ENCODE results near the gene KLHL18.
"Not testable (repeated sequence)": the region's sequence is repeated elsewhere in the genome, so short reads cannot be mapped to it uniquely, and the experiment has no call there.

Gene KLHL18

DNA sequence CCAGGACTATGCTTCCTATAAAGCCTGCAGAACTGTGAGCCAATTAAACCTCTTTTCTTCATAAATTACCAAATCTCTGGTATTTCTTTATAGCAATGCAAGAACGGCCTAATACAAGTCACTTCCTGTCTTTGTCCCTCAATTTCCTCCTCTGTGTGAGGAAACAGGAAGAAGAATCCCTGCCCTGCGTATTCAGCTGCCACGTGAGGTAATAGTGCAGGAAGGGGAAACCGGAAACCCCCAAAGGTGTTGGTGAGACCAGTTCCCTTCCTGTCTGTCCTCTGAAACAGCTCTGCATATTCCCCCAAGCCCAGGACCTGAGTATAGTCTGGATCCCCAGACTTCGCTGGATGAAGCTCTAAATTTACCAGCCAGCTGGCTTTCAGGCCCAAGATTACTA lies 80.0 kb downstream of the KLHL18 start:
- no peak for DNase-seq (ENCODE audit: low read depth)

DNA sequence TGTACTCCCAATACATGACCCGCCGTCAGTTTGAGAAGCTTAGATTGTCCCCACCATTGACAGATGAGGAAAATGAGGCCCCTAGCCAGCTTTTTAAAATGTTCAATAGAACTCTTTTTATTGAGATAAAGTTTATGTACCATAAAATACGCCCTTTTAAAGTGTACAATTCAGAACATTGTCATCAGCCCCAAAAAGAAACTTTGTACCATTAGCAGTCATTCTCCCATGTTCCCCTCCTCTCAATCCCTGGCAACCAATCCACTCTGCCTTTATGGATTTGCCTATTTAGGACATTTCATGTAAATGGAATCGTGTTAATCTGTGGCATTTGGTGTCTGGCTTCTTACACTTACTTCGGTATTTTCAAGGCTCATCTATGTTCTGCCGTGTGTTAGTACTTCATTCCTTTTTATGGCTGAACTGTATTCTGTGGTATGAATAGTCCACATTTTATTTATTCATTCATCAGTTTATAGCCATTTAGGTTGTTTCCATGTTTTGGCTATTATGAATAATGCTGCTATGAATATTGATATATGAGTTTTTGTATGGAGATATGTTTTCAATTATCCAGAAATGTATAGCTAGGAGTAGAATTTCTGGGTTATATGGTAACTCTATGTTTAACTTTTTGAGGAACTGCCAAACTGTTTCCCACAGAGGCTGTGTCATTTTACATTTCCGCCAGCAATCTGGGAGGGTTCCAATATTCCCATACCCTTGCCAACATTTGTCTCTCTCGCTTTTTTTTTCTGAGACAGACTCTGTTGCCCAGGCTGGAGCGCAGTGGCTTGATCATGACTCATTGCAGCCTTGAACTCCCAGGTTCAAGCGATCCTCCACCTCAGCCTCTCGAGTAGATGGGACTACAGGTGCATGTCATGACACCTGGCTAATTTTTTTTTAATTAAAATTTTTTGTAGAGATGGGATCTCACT lies 82.7 kb downstream of the KLHL18 start:
- peak; percentile 35 for DNase-seq (ENCODE audit: low read depth)

DNA sequence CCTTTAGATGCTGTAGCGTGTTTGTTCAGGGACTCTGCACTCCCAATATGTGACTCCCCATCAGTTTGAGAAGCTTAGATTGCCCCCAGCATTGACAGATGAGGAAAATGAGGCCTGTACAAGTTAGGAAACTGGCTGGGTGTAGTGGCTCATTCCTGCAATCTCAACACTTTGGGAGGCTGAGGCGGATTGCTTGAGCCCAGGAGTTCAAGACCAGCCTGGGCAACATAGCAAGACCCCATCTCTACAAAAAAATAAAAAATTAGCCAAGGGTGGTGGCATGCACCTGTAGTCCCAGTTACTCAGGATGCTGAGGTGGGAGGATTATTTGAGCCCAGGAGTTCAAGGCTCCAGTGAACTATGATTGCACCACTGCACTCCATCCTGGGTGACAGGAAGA lies 84.1 kb downstream of the KLHL18 start:
- DNase-seq (ENCODE audit: low read depth), result no peak

DNA sequence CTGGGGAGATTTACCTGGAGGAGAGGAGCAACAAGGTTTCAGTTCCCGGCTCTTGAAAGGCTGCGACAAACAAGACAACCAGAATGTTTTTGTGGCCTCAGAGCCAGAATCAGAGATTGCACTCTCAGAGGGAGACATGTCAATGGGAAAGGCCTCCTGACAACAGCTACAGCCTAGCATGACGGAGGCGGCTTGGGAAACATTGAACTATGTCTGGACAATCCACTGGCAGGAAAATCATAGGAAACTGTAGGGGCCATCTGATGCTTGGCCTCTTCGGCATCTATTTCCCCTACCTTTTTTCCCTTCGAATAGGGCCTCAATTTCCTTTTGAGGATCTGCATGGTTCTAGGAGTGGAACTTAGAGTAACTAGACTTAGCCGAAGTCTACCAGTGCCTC lies 84.9 kb downstream of the KLHL18 start:
- no peak for DNase-seq (ENCODE audit: low read depth)

DNA sequence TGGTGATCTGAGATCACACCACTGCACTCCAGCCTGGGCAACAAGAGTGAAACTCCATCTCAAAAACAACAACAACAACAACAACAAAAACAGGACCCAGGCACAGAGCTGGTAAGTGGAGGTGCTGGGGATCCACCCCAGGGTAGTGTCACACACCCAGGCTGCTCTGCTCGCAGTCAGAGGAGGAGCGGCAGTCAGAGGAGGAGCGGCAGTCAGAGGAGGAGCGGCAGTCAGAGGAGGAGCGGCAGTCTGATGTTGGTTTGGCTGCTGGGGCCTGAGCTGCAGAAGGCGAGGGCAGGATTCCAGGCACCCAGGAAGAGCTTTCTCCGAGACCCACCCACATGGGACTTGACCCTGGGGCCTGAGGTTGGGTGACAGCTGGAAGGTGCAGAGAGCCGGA lies 87.3 kb downstream of the KLHL18 start:
- DNase-seq (ENCODE audit: low read depth), result not testable (repeated sequence)

DNA sequence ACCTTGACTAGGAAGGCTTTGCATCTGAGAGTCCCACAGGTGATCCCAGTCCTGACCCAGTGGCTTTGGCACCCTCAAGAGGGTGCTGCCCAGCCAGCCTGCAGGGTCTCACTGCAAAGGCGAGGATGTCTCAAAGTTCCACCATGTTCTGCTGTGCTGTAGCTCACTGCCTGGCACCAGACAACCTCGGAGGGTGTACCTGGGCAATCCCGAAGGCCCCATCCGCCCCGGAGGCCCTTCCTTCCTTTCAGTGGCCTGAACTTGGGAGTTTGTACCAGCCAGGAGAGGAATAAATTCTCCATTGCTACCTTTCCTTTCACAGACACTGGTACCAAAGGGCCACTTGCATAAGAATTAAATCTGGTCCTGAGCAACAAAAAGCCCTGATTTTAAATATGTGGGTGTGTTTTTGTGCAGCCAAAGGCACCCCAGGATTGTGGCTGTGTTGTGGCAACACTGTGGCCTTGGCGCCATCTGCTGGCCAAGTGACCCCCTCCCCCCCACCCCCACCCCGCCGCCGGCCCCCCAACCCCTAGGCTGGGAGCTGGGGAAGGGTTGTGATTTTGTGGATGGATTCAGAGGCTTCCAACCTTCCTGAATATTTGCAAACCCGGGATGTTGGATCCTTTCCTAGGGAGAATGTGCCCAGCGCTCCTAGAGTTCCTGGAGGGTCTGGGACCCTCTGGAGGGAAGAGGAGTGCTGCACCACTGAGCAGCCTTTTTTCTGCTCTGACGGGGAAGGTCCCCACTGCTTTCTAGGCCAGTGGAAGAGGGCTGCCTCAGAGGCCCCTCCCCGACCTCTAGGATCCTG lies 88.3 kb downstream of the KLHL18 start:
- DNase-seq (ENCODE audit: low read depth), result no peak

DNA sequence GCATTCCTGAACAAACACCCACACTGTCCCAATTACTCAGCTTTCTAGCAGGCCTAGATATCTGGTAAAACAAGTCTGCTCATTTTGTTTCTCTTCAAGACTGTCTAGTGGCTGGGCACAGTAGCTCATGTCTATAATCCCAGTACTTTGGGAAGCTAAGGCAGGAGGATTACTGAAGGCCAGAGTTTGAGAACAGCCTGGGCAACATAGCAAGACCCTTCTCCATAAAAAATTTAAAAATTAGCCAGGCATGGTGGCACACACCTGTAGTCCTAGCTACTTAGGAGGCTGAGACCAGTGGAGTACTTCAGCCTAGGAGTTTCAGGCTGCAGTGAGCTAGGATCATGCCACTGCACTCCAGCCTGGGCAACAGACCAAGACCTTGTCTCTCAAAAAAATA lies 91.8 kb downstream of the KLHL18 start:
- no peak for DNase-seq (ENCODE audit: low read depth)

DNA sequence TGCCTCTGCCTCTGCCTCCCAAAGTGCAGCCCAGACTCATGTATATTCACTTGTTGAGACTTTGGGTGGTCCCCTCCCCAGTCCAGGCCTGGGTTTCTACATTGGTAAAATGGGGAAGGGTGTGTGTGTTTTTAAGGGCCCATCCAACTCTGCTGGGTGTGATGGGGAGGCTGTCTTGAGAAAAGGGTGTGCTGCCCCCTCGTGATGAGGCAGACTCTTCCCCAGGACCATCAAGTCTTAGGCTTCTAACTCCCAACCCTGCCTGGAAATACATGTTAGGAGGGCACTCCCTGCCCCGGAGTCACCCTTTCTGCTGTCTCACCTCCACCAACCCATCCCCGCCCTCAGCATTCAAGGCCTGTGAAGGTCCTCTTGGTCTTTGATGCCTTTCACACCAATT lies 93.6 kb downstream of the KLHL18 start:
- DNase-seq (ENCODE audit: low read depth), result no peak

DNA sequence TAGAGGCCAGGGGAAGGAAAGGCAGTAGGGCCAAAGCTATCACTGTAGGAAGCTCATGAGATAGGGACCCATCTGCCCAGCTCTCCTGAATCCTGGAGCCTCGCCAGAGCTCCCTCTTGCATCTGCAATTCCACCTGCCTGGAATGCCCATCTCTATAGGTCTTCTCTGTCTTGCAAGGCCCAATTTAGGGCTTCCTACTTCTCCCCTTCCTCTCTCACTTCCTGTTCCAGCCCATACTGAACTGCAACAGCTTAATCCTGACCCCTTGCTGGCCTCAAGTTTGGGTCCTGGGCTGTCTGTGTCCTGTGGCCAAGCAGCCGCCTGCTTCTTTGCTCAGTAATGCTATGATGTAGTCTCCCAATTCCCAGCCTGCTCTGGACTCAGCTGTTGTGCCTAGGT lies 94.4 kb downstream of the KLHL18 start:
- DNase-seq (ENCODE audit: low read depth), result no peak

DNA sequence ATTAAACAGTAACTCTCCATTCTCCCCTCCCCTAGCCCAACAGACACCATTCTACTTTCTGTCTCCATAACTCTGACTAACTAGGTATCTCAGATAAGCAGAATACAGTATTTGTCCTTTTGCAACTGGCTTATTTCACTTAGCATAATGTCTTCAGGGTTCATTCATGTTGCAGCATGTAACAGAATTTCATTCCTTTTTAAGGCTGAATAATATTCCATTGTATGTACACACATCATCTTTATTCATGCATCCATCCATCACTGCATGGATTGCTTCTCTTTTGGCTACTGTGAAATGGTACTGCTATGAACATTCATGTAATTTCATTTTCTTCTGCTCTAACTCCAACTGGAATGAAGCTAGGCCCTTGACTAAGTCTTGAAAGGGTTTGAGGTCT lies 96.1 kb downstream of the KLHL18 start:
- no peak for DNase-seq (ENCODE audit: low read depth)

DNA sequence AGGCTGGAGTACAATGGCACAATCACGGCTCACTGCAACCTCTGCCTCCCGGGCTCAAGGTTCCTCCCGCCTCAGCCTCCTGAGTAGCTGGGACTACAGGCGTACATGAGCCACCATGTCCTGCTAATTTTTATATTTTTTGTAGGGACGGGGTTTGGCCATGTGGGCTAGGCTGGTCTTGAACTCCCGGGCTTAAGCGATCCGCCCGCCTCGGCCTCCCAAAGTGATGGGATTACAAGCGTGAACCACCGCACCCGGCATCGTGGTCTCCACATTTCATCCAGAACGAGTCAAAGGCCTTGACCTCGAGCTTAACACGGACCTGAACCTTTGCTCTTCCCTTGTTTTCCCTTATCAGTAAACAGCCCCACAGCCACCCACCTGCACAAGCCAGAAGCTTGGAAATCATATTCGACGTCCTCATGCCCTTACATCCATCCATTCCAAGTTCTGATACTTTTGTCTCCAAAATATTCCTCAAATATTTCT lies 96.7 kb downstream of the KLHL18 start:
- no peak for DNase-seq (ENCODE audit: low read depth)

DNA sequence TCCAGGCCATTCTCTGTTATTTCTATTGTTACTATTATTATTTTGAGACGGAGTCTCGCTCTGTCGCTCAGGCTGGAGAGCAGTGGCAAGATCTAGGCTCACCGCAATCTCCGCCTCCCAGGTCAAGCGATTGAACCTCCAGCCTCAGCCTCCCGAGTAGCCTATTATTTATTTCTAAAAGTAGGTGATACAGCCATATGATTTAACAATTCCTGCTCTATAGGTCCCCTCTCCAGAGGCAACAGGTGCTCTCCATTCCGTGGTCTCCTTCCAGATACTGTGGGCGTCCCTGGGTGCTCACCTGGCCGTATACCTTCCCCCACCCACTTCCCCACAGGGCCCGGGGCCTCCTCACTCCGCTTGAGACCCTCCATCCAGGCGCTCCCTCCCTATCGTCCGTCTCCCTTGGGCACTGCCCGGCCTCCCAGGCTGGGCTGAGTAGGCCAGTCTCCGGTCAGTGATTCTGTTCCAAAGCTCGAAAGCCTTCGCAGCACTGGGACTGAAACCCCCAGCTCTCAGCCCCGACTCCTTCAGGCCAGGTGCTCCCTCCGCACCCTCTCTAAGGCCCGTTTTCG lies 97.4 kb downstream of the KLHL18 start:
- no peak for DNase-seq (ENCODE audit: low read depth)

DNA sequence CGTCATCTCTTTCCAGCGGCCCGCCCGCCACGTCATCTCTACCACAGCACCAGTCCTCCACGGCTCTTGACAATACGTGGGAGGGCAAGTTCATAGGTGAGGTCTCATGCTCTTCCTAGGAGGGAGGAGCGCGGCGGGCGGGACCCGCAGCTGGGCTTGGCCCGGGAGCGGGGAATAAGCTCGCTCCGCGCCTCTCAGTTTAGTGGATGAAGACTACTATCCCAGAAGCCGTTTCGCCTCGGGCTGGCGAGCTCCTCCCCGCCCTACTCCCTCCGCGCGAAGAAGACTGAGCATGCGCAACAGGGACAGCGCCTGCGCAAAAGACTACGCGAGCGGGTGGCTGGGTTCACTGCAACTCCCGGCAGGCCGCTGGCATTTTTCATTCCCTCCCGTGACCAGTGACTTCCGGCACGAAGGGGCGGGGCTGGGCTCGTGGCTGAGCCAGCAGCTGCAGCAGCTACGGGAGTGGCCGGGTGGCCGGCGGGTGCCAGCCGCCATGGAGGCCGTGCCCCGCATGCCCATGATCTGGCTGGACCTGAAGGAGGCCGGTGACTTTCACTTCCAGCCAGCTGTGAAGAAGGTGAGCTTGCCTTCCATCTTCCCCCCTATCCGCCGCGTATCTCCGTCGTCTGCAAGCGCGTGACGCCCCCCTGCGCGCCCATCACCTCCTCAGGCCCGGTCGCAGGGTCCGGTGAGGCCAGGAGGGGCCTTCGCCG lies 98.0 kb downstream of the KLHL18 start, which contains the start of gene PTPN23:
TSS of gene PTPN23 (plus strand) at position 421 of the 716 bp plus-strand sequence. CDS start at position 497, 76 bp downstream.
- DNase-seq (ENCODE audit: low read depth), result peak; percentile 99

DNA sequence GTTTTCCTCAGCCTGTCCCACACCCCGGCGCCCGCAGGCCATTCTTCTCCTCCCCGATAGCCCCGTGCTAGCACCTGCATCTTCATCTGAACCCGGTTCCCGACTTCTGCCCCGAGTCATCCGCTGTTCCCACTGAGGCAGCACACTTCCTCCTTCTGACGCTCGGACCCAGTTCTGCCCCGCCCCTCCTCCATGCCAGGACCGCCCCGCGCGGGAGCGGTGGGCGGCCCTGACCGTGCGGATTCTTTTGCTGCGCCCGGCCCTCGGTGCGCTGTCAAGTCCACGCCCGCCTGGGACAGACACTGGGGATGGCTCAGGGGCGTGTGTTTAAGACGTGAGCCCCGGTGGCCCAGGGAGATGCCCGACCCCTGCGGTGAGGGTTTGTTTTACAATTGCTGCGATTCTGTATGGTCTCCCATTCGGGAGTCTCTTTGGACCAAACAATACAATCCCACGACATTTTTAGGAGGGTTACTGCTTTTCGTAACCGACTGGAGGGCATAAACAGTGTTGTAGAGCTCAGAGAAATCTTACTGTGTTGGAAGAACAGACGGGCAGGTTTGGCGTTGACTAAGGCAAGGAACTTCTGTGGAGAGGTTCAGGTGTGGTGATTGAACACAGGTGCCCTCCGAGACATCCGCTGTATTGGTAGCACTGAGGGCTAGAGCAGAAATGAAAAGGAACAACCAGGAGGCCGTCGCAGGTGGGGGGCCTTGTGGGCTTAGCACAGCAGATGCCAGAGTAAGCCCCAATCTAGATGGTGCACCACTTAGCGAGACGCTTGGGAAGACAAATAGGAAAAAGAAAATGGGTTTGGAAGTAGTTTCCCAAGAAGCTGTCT lies 98.8 kb downstream of the KLHL18 start:
- peak; percentile 89 for DNase-seq (ENCODE audit: low read depth)

DNA sequence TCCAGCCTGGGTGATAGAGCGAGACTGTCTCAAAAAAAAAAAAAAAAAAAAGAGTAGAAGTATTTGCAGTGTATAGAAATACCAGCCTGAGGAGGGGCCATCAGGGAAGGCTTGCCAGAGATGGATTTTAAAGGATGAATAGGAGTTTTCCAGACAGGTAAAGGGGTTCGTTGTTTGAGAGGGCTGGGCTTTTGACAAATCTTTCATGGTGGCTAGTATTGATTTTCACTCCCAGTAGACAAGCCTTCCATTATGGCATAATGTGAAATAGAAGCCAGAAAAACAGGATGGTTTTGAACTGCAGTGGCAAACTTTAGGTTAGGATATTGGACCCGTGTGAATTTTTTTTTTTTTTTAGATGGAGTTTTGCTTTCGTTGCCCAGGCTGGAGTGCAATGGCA lies 101.7 kb downstream of the KLHL18 start:
- no peak for DNase-seq (ENCODE audit: low read depth)

DNA sequence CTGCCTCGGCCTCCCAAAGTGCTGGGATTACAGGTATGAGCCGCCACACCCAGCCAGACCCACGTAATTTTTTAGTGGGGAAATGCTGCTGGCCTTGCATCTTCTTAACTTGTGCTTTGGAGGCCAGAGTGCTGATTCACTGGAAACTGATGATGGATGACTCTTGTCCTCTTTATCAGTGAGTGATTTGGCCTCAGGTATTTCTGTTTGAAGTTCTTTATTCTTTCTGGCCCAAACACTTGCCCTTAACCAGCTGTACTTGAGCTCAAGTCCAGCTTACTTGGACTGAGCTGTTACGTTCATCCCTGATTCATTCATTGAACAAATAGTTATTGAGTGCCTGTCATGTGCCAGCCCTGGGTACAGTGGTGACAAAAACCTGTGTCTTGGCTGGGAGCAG lies 102.3 kb downstream of the KLHL18 start:
- DNase-seq (ENCODE audit: low read depth), result no peak

DNA sequence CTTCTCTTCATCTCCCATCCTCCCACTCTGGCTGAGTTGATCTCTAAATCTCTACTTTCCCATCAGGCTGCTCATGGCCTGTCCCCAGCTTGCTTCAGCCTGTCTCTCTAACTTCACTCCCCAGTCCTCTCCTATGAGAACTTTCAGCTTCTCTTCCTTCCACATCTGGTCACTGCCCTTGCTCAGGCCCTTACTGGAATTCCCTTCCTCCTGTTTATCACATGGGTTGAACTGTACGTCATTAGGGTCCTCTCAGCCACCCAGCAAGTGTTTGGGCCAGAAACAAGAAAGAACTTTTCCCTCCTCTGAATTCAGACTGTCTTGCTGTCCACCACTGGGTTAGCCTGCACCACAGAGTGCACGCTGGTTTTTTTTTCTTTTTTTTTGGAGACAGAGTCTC lies 103.1 kb downstream of the KLHL18 start:
- DNase-seq (ENCODE audit: low read depth), result no peak

DNA sequence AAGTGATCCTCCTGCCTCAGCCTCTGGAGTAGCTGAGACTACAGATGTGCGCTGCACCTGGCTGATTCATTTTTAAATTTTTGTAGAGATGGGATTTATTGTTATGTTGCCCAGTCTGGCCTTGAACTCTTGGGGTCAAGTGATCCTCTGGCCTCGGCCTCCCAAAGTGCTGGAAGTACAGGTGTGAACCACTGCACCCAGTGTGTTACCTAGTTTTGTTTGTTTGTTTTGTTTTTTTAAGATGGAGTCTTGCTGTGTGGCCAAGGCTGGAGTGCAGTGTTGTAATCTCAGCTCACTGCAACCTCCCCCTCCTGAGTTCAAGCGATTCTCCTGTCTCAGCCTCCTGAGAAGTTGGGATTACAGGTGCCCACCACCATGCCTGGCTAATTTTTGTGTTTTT lies 110.2 kb downstream of the KLHL18 start:
- DNase-seq (ENCODE audit: low read depth), result no peak

DNA sequence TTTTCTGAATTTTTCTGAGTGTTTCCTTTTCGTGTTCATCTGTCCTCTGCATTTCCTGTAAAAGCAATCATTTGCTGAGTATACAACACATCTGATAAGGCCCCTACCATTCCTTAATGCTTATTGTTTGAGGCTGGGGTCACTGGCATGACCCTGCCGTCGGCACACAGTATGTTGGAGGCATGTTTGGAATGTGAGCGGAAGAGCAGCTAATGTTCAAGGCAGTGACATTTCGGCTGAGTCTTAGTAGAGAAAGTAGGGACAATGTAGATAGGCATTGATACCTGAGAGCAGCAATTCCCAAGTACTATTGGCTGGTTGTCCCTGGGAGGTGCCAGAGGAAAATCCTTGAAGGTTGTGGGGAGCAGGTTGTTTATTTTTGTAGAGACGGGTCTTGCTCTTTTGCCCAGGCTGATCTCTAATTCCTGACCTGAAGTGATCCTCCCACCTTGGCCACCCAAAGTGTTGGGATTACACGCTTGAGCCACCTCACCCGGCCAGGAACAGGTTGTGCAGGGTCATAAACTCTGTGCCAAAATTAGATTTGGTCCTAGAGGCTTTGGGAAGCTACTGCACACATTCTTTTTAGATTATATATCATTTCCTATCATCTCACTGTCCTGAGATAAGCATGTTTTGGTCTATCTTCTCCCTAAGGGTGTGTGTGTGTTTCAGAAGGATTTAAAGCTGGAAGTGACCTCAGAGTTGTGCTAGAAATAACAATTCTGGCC lies 111.6 kb downstream of the KLHL18 start:
- DNase-seq (ENCODE audit: low read depth), result peak; percentile 58

DNA sequence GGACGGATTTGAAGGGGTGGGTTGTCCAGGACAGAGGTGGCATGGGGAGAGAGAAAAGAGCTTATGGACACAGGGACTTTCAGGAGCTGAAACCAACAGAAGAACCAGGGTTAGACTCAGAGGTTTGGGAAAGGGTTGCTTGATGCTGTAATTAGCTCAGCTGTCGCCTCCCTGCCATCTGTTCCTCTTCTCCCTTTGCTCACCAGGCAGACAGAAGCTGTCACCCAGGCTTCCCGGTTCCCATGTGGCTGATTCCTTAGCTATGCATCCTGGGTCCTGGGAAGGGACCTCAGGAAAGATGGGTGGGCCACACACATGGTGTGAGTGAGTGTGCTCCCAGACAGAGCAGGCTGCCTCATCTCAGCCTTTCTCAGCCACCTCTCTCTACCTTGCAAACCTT lies 112.1 kb downstream of the KLHL18 start:
- DNase-seq (ENCODE audit: low read depth), result no peak
